ENCODE data around the gene CDH4.

The CDH4 gene

GRCh38 chr20:61562491-61562890, 310.4 kb downstream of the CDH4 start:
- H3K9me3 ChIP-seq (ENCODE audit: control insufficient read depth, insufficient read depth, low read depth, low read length) = no peaks in the 10 kb centered on the region
- no peak overlapping the region for H3K27ac ChIP-seq (ENCODE audit: extremely low read depth, low read depth, low read length)
- CTCF ChIA-PET = no interaction called here
- H3K4me1 ChIP-seq (ENCODE audit: control insufficient read depth, insufficient read depth, low read length) = no peaks in the 10 kb centered on the region
- no peak overlapping the region for H3K4me3 ChIP-seq (ENCODE audit: low read depth, low read length)
- POLR2A ChIA-PET = no interaction called here
- no peak for TF ChIP-seq ZNF302 (tag by site-specific recombination; IDR thresholded peaks at IDR 0.05; ENCODE audit: low read depth)
- H3K36me3 ChIP-seq (ENCODE audit: control insufficient read depth in 2 of 2, insufficient read depth in 1 of 2, low read length in 2 of 2) = no peaks in the 10 kb centered on the region

GRCh38 chr20:61562897-61563504, 310.9 kb downstream of the CDH4 start:
- CTCF ChIA-PET = interaction anchor here (0.7 kb wide), 1 partner anchor 169 kb away, joined by 3 read pairs; no protein-coding TSS in a partner anchor
- Histone ChIP-seq H3K27ac (ENCODE audit: extremely low read depth, low read depth, low read length) (no peak overlapping the region), H3K4me3 (ENCODE audit: low read depth, low read length) (no peak overlapping the region), H3K36me3 (ENCODE audit: control insufficient read depth in 2 of 2, insufficient read depth in 1 of 2, low read length in 2 of 2) (no peaks in the 10 kb centered on the region), H3K9me3 (ENCODE audit: control insufficient read depth, insufficient read depth, low read depth, low read length) (no peaks in the 10 kb centered on the region), H3K4me1 (ENCODE audit: control insufficient read depth, insufficient read depth, low read length) (no peaks in the 10 kb centered on the region)
- POLR2A ChIA-PET = no interaction called here
- TF ChIP-seq PATZ1 (tag by site-specific recombination; IDR thresholded peaks at IDR 0.05) (no peak), ZNF776 (tag by site-specific recombination; IDR thresholded peaks at IDR 0.05; ENCODE audit: borderline replicate concordance) (no peak), ZNF23 (tag by site-specific recombination; IDR thresholded peaks at IDR 0.05; ENCODE audit: borderline replicate concordance) (no peak), GFI1B (tag by site-specific recombination; IDR thresholded peaks at IDR 0.05) (no peak), ZSCAN30 (tag by site-specific recombination; IDR thresholded peaks at IDR 0.05) (no peak), ZNF837 (tag by site-specific recombination; IDR thresholded peaks at IDR 0.05) (no peak), TCF7L2 (IDR thresholded peaks at IDR 0.05; ENCODE audit: borderline replicate concordance, low read depth, low read length) (no peak), KLF8 (tag by site-specific recombination; IDR thresholded peaks at IDR 0.05) (no peak), ZNF37A (tag by site-specific recombination; IDR thresholded peaks at IDR 0.05) (no peak), ZNF449 (tag by site-specific recombination; IDR thresholded peaks at IDR 0.05) (no peak), ZNF585B (tag by site-specific recombination; IDR thresholded peaks at IDR 0.05) (no peak), ZSCAN18 (tag by site-specific recombination; IDR thresholded peaks at IDR 0.05) (no peak), ZNF791 (tag by site-specific recombination; IDR thresholded peaks at IDR 0.05) (no peak), ZNF202 (tag by site-specific recombination; IDR thresholded peaks at IDR 0.05; ENCODE audit: borderline replicate concordance) (no peak)

GRCh38 chr20:61564628-61565027, 312.6 kb downstream of the CDH4 start:
- no peaks in the 10 kb centered on the region for H3K4me1 ChIP-seq (ENCODE audit: control insufficient read depth, insufficient read depth, low read length)
- no peak overlapping the region for H3K27ac ChIP-seq (ENCODE audit: extremely low read depth, low read depth, low read length)
- POLR2A ChIA-PET = no interaction called here
- CTCF ChIA-PET = no interaction called here
- H3K9me3 ChIP-seq (ENCODE audit: control insufficient read depth, insufficient read depth, low read depth, low read length) = no peaks in the 10 kb centered on the region
- H3K36me3 ChIP-seq (ENCODE audit: control insufficient read depth in 2 of 2, insufficient read depth in 1 of 2, low read length in 2 of 2) = no peaks in the 10 kb centered on the region
- H3K4me3 ChIP-seq (ENCODE audit: low read depth, low read length) = no peak overlapping the region
- TF ChIP-seq BCL11A (tag by site-specific recombination; IDR thresholded peaks at IDR 0.05; ENCODE audit: low read depth) = no peak
- no peak for TF ChIP-seq ZNF623 (tag by site-specific recombination; IDR thresholded peaks at IDR 0.05)
- no peak for TF ChIP-seq ZNF530 (tag by site-specific recombination; IDR thresholded peaks at IDR 0.05; ENCODE audit: low read depth)
- TF ChIP-seq ZNF37A (tag by site-specific recombination; IDR thresholded peaks at IDR 0.05) = no peak
- no peak for TF ChIP-seq ZNF175 (tag by site-specific recombination; IDR thresholded peaks at IDR 0.05)
- no peak for TF ChIP-seq ZNF837 (tag by site-specific recombination; IDR thresholded peaks at IDR 0.05)
- no peak for TF ChIP-seq YY1 (tag by site-specific recombination; IDR thresholded peaks at IDR 0.05)
- no peak for TF ChIP-seq OSR2 (tag by site-specific recombination; IDR thresholded peaks at IDR 0.05)
- no peak for TF ChIP-seq KLF16 (tag by site-specific recombination; IDR thresholded peaks at IDR 0.05)
- no peak for TF ChIP-seq ZNF155 (tag by site-specific recombination; IDR thresholded peaks at IDR 0.05)
- TF ChIP-seq KLF8 (tag by site-specific recombination; IDR thresholded peaks at IDR 0.05) = no peak
- no peak for TF ChIP-seq MZF1 (tag by site-specific recombination; IDR thresholded peaks at IDR 0.05; ENCODE audit: borderline replicate concordance)
- no peak for TF ChIP-seq ZNF19 (tag by site-specific recombination; IDR thresholded peaks at IDR 0.05; ENCODE audit: low read depth)
- no peak for TF ChIP-seq YY2 (tag by site-specific recombination; IDR thresholded peaks at IDR 0.05)
- no peak for TF ChIP-seq GFI1B (tag by site-specific recombination; IDR thresholded peaks at IDR 0.05)
- TF ChIP-seq ZFP41 (tag by site-specific recombination; IDR thresholded peaks at IDR 0.05; ENCODE audit: borderline replicate concordance) = no peak
- TF ChIP-seq ZNF843 (tag by site-specific recombination; IDR thresholded peaks at IDR 0.05) = no peak
